Tibial nerve (tissue), 4 donors: ENCODE measurements around the gene ZSWIM9.

Experiments
- CTCF ChIP-seq, 5 experiments: fragments of 200-600 bp in 3 of 5; fragments of 450-650 bp in 2 of 5; sonication (generic) in 3 of 5; IDR thresholded peaks; one replicate each; pipeline ENCODE4 v1.5.1; 2016 to 2019; ENCODE audit warnings: antibody characterized with exemption in 5 of 5, mild to moderate bottlenecking in 3 of 5, moderate library complexity in 2 of 5
- EP300 ChIP-seq, 2 donors: sonication (generic); formaldehyde crosslinking; IDR thresholded peaks; one replicate each; pipeline ENCODE4 v1.6.1; 2017; ENCODE audit warnings: antibody characterized with exemption in 2 of 2, mild to moderate bottlenecking in 1 of 2
- POLR2A ChIP-seq, 2 donors: fragments of 450-650 bp; IDR thresholded peaks; one replicate each; pipeline ENCODE4 v1.6.1; 2017; ENCODE audit warnings: antibody characterized with exemption in 2 of 2, mild to moderate bottlenecking in 2 of 2, moderate library complexity in 2 of 2

GRCh38 chr19:48135411-48135810 lies 35.1 kb upstream of the ZSWIM9 start:
- TF ChIP-seq POLR2A (IDR thresholded peaks at IDR 0.05) (no peak), CTCF (IDR thresholded peaks at IDR 0.05) (no peak), EP300 (IDR thresholded peaks at IDR 0.05) (no peak)
